H1 (cell line): ENCODE data around the gene PRPF6. TPM values are rescaled to one million over a fixed set of nuclear protein-coding genes. Genes with fewer than 3 reads are reported as not detected.

ENCODE experiments used
- EZH2 ChIP-seq: fragments of 200-600 bp; sonication (generic); IDR thresholded peaks from 2 replicates; pipeline ENCODE4 v1.7.1; 2012; ENCODE audit warnings: low read depth, mild to moderate bottlenecking, moderate library complexity, low read length, inconsistent platforms; ENCODE audit not compliant: severe bottlenecking
- polyA plus RNA-seq, 7 experiments: library from polyadenylated mRNA; depleted of rRNA in 3 of 7; stranded (reverse) in 5 of 7; unstranded in 2 of 7; fragments of >200 nt in 5 of 7; fragments of 200-250 nt in 2 of 7; gene quantifications; 1 replicate in 5 of 7; 2 replicates in 1 of 7; 4 replicates in 1 of 7; pipeline versions ENCODE4 v1.2.1 to v1.2.3, GENCODE V29; 2011 to 2013; ENCODE audit warnings: missing spikeins in 2 of 7, mixed read lengths in 2 of 7
- total RNA-seq: library from RNA; stranded (reverse); fragmentation: NEBNext Ultra II Directional; extraction: Animal tissue kit (Norgen Biotek cat#: 25700); gene quantifications from 2 replicates; pipeline ENCODE4 v1.2.1, GENCODE V29; 2021
- TF ChIP-seq, protein P1 (sequence below): fragments of 300-600 bp; sonication (generic); IDR thresholded peaks from 2 replicates; pipeline ENCODE4 v1.7.1; 2012; ENCODE audit warnings: low read length, moderate library complexity, mild to moderate bottlenecking, inconsistent platforms; ENCODE audit not compliant: insufficient replicate concordance
- TF ChIP-seq, protein P2 (sequence below): IDR thresholded peaks from 2 replicates; pipeline ENCODE4 v1.6.1; 2012; ENCODE audit warnings: inconsistent platforms

The PRPF6 gene
- total and polyA plus RNA-seq, 2 of the 8 experiments (the other 6 are each of a cell fraction or from before 2014, with no cell fraction given), result 27.9 to 76.9 TPM

DNA sequence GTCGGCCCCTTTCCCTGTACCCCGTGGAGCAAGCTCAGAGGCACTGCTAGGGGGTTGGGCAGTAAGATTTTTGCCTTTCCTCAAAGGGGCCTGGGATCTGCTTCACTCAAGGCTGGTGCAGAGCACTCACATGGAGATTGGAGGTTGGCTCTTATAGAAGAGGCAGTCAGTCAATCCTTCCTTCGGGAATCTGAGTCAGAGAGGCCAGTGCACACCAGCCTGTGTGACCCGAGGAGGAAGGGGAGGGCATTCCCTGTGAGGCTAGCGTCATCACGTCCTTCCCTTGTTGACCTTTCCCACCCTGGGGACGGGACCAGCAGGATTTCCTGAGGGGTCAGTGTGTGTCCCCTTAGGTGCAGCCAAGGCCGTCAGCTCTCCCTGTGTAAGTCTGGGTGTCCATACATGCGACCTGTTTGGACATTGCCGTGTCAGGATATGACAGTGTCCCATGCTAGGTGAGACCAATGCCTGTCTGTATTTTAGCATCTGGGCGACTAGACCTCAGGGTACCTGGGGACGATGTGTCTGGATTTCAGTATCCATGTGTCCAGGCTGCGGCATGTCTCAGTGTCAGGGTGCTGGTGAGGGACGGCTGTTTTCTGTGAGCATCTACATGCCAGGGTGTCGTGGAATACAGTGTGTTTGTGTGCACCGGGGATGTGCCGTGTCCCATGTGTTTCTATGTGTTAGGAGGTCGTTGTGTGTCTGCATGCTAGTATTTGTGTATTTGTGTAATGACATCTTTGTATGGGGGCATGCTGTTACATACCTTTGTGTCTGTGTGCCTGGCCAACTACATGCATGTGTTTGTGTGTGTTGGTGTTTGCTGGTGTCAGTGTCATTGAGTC lies 8.4 kb upstream of the PRPF6 start (continued):
- TF ChIP-seq, protein P1, sequence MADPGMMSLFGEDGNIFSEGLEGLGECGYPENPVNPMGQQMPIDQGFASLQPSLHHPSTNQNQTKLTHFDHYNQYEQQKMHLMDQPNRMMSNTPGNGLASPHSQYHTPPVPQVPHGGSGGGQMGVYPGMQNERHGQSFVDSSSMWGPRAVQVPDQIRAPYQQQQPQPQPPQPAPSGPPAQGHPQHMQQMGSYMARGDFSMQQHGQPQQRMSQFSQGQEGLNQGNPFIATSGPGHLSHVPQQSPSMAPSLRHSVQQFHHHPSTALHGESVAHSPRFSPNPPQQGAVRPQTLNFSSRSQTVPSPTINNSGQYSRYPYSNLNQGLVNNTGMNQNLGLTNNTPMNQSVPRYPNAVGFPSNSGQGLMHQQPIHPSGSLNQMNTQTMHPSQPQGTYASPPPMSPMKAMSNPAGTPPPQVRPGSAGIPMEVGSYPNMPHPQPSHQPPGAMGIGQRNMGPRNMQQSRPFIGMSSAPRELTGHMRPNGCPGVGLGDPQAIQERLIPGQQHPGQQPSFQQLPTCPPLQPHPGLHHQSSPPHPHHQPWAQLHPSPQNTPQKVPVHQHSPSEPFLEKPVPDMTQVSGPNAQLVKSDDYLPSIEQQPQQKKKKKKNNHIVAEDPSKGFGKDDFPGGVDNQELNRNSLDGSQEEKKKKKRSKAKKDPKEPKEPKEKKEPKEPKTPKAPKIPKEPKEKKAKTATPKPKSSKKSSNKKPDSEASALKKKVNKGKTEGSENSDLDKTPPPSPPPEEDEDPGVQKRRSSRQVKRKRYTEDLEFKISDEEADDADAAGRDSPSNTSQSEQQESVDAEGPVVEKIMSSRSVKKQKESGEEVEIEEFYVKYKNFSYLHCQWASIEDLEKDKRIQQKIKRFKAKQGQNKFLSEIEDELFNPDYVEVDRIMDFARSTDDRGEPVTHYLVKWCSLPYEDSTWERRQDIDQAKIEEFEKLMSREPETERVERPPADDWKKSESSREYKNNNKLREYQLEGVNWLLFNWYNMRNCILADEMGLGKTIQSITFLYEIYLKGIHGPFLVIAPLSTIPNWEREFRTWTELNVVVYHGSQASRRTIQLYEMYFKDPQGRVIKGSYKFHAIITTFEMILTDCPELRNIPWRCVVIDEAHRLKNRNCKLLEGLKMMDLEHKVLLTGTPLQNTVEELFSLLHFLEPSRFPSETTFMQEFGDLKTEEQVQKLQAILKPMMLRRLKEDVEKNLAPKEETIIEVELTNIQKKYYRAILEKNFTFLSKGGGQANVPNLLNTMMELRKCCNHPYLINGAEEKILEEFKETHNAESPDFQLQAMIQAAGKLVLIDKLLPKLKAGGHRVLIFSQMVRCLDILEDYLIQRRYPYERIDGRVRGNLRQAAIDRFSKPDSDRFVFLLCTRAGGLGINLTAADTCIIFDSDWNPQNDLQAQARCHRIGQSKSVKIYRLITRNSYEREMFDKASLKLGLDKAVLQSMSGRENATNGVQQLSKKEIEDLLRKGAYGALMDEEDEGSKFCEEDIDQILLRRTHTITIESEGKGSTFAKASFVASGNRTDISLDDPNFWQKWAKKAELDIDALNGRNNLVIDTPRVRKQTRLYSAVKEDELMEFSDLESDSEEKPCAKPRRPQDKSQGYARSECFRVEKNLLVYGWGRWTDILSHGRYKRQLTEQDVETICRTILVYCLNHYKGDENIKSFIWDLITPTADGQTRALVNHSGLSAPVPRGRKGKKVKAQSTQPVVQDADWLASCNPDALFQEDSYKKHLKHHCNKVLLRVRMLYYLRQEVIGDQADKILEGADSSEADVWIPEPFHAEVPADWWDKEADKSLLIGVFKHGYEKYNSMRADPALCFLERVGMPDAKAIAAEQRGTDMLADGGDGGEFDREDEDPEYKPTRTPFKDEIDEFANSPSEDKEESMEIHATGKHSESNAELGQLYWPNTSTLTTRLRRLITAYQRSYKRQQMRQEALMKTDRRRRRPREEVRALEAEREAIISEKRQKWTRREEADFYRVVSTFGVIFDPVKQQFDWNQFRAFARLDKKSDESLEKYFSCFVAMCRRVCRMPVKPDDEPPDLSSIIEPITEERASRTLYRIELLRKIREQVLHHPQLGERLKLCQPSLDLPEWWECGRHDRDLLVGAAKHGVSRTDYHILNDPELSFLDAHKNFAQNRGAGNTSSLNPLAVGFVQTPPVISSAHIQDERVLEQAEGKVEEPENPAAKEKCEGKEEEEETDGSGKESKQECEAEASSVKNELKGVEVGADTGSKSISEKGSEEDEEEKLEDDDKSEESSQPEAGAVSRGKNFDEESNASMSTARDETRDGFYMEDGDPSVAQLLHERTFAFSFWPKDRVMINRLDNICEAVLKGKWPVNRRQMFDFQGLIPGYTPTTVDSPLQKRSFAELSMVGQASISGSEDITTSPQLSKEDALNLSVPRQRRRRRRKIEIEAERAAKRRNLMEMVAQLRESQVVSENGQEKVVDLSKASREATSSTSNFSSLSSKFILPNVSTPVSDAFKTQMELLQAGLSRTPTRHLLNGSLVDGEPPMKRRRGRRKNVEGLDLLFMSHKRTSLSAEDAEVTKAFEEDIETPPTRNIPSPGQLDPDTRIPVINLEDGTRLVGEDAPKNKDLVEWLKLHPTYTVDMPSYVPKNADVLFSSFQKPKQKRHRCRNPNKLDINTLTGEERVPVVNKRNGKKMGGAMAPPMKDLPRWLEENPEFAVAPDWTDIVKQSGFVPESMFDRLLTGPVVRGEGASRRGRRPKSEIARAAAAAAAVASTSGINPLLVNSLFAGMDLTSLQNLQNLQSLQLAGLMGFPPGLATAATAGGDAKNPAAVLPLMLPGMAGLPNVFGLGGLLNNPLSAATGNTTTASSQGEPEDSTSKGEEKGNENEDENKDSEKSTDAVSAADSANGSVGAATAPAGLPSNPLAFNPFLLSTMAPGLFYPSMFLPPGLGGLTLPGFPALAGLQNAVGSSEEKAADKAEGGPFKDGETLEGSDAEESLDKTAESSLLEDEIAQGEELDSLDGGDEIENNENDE, result no peak
- TF ChIP-seq, protein P2, sequence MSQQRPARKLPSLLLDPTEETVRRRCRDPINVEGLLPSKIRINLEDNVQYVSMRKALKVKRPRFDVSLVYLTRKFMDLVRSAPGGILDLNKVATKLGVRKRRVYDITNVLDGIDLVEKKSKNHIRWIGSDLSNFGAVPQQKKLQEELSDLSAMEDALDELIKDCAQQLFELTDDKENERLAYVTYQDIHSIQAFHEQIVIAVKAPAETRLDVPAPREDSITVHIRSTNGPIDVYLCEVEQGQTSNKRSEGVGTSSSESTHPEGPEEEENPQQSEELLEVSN, result no peak
- peak; percentile 15 for TF ChIP-seq EZH2
